WERI-Rb-1 (cell line): ENCODE results near the gene SGPL1.

Experiments used
- DNase-seq: peaks from one replicate; pipeline ENCODE4 v3.0.0-alpha.2; 2020
- H3K27ac ChIP-seq: fragments of 250-450 bp; sonication (Bioruptor Pico); 2 replicates; pipeline ENCODE4 v1.5.1; 2020; ENCODE audit warnings: mild to moderate bottlenecking, moderate library complexity
- H3K27me3 ChIP-seq: fragments of 250-450 bp; sonication (Bioruptor Pico); 2 replicates; pipeline ENCODE4 v1.5.1; 2021; ENCODE audit warnings: mild to moderate bottlenecking, low read depth, moderate library complexity; ENCODE audit not compliant: insufficient read depth, severe bottlenecking
- H3K36me3 ChIP-seq: fragments of 250-450 bp; sonication (Bioruptor Pico); 2 replicates; pipeline ENCODE4 v1.5.1; 2020; ENCODE audit warnings: mild to moderate bottlenecking, moderate library complexity
- H3K4me3 ChIP-seq: 2 replicates; pipeline ENCODE4 v1.5.1; 2011; ENCODE audit warnings: low read depth, mild to moderate bottlenecking, control low read depth, low read length
- H3K9me3 ChIP-seq: fragments of 250-450 bp; sonication (Bioruptor Pico); 2 replicates; pipeline ENCODE4 v1.5.1; 2021; ENCODE audit warnings: mild to moderate bottlenecking, moderate library complexity; ENCODE audit not compliant: severe bottlenecking
- TF ChIP-seq, protein P1 (sequence below): IDR thresholded peaks from 2 replicates; pipeline ENCODE4 v1.5.1; 2011; ENCODE audit warnings: low read depth, mild to moderate bottlenecking, control low read depth, inconsistent platforms, low read length

SGPL1 gene

DNA sequence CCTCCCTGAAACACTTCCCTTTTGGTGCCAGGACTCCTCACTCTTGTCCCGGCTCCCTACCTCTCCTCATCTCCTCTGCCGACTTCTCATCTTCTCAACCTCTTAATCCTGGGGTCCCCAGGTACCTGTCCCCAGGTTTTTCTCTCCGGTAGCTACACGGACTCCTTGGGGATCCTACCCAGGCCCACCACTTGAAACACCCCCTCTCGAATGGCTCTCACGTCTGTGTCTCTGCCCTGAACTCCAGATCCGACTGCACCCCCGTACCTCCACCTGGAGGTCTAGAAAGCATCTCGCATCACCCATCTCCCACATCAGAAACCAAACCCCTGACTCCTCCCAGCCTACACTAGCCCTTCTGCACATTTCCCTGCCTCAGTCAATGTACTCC, 35.4 kb upstream of the SGPL1 start:
- no peaks in the 10 kb centered on the region for H3K27me3 ChIP-seq

DNA sequence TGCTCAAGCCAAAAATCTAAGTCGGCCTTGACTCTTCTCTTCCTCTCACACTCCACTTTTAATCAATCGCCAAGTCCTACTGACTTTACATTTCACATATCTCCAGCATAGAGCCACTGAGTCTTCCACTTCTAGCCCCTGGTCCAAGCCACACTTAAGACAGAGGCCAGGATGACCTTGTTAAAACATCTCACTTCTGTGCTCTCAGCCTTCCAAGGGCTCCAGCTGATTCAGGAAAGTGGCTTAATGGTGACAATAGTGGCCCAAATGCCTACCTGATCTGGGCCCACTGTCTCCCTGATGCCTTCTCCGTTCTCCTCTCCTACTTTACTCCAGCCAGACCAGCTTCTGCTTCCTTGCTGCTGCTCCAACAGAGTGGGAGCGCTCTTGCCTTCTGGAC, 35.0 kb upstream of the SGPL1 start:
- DNase-seq, result no peak
- Histone ChIP-seq H3K4me3 (no peak overlapping the region), H3K27me3 (no peaks in the 10 kb centered on the region), H3K27ac (no peak overlapping the region), H3K9me3 (no peaks in the 10 kb centered on the region), H3K36me3 (no peaks in the 10 kb centered on the region)
- TF ChIP-seq, protein P1, sequence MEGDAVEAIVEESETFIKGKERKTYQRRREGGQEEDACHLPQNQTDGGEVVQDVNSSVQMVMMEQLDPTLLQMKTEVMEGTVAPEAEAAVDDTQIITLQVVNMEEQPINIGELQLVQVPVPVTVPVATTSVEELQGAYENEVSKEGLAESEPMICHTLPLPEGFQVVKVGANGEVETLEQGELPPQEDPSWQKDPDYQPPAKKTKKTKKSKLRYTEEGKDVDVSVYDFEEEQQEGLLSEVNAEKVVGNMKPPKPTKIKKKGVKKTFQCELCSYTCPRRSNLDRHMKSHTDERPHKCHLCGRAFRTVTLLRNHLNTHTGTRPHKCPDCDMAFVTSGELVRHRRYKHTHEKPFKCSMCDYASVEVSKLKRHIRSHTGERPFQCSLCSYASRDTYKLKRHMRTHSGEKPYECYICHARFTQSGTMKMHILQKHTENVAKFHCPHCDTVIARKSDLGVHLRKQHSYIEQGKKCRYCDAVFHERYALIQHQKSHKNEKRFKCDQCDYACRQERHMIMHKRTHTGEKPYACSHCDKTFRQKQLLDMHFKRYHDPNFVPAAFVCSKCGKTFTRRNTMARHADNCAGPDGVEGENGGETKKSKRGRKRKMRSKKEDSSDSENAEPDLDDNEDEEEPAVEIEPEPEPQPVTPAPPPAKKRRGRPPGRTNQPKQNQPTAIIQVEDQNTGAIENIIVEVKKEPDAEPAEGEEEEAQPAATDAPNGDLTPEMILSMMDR, result no peak

More for the DNA sequence above, 35.4 kb upstream of the SGPL1 start:
- TF ChIP-seq, protein P1, result no peak
- Histone ChIP-seq H3K27ac (no peak overlapping the region), H3K36me3 (no peaks in the 10 kb centered on the region), H3K4me3 (no peak overlapping the region), H3K9me3 (no peaks in the 10 kb centered on the region)
- DNase-seq, result no peak

DNA sequence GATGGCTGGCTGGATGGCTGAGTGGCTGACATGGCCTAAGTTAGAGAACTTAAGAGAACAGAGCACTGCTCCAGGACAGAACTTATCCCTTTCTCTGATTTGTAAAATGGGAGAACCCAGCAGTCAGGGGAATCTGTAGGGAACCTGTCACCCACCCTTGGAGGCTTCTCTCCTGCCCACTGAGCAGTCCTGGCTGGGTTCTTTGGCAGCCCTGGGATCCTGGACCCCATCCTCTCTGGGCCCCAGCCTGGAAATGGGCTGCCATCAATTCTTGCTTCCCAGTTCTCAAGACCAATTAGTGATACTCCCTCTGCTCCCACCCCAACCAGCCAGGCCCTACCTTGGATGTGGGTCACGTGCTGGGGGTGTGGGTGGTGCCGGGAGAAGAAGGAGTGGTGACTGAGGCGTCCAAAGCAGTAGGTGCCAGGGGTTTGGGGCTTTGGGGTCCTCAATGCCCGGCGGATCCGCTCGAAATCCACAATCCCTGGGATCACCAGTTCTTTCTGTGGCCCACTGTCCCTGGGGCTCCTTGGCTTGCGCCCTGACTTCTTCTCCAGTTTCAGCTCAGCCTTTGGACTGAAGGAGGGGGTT, 34.2 kb upstream of the SGPL1 start:
- no peaks in the 10 kb centered on the region for H3K36me3 ChIP-seq
- DNase-seq, result no peak
- H3K27me3 ChIP-seq, result no peaks in the 10 kb centered on the region
- no peaks in the 10 kb centered on the region for H3K9me3 ChIP-seq
- H3K4me3 ChIP-seq, result no peak overlapping the region
- TF ChIP-seq, protein P1, result no peak
- H3K27ac ChIP-seq, result no peak overlapping the region

DNA sequence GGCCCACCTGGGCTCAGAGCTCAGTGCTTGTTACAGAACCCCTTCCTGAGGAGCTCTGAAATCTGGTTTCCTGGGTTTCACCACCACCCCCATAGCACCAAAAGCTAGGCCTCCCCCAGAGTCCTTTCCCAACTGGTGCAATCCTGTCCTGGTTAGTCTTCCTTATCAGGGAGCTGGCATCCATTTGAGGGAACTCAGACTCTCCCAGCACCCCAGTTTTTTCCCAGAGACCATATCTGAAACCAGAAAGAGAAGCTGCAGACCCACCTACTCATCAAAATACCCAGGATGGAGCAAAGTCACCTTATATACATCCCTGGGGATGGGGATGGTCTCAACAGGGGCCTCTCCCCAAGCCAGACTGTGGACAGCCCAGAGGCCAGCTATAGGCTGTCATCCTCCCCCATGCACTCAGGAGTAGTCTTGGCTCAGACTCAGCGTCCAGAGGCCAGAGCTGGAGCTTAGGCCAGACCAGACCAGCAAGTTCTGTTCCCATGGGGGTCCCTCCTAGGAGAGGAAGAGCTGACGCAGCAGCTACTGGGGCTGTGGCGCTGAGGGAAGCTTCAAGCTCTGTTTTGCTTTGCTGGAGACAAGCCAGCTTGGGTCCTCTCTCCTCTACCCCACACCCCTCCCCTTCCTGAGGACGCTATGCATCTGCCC, 33.5 kb upstream of the SGPL1 start:
- Histone ChIP-seq H3K27me3 (no peaks in the 10 kb centered on the region), H3K9me3 (no peaks in the 10 kb centered on the region)

DNA sequence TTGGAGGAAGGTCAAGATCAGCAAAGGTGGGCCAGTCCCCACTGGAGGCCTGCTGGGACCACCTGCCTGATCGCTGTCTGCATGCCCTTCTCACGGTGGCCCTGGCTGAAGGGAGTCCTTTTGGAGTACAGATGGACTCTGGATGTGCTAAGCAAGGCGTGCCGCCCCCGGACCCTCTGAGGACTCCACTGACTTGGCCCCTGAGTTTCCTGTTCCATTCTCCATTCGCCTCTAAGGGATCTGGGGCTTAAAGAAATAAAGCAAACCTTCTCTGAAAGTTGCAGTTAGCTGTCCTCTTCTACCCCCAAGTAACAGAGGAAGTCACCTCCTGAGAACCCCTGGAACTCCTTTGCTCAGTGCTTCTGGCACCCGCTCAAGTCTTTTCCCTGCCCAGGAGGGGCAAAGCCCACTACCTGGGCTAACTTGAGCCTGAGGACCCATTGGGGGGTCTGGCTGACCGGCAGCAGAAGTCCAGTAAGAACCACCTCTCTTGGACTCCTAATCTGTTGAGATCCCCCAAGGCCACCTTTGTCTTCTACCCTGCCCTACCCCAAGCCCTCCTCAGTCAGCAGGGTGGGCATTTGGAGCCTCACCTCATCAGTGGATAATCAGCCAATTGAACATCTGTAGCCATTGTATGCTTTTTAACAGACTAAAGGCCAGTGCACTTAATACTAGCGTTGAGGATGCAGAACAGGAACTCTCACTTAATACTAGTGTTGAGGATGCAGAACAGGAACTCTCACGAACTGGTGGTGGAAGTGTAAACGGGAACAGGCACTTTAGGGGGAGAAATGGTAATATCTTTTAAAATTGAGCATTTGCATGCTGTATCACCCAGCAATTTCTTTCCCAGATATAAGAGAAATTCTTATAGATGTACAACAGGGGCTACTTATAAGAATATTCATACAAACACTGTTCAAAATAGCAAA, 32.7 kb upstream of the SGPL1 start:
- Histone ChIP-seq H3K9me3 (peaks cover 1% of the 10 kb centered on the region), H3K27me3 (no peaks in the 10 kb centered on the region), H3K36me3 (no peaks in the 10 kb centered on the region), H3K27ac (no peak overlapping the region), H3K4me3 (no peak overlapping the region)
- TF ChIP-seq, protein P1, result no peak
- no peak for DNase-seq

More for the DNA sequence above, 33.5 kb upstream of the SGPL1 start:
- Histone ChIP-seq H3K27ac (no peak overlapping the region), H3K36me3 (no peaks in the 10 kb centered on the region), H3K4me3 (no peak overlapping the region)
- no peak for DNase-seq
- TF ChIP-seq, protein P1, result no peak
